Midbrain (tissue), 1 donor: ENCODE results near the gene PSMD8.
A peak's percentile ranks its signal among the peaks of the same experiment; 100 is the strongest.
"Not testable (repeated sequence)": the region's sequence is repeated elsewhere in the genome, so short reads cannot be mapped to it uniquely, and the experiment has no call there.

Experiments used
- DNase-seq: peaks from one replicate; lab custom pipeline; 2025; lab: John Stamatoyannopoulos, UW

Gene PSMD8

GRCh38 chr19:38411041-38411712 lies 36.8 kb downstream of the PSMD8 start:
- DNase-seq, result no peak

DNA sequence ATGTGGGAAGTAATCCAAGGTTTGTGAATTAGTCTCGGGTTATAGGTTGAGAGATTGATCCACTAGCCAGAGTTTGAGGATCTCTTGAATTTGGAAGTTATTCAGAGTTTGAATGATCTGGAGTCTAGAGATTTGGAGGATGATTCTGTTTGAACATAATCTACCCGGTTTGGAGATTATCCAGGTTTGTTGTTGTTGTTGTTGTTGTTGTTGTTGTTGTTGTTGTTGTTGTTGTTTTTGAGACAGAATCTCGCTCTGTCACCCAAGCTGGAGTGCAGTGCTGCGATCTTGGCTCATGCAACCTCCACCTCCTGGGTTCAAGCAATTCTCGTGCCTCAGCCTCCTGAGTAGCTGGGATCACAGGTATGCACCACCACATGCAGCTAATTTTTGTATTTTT lies 37.5 kb downstream of the PSMD8 start:
- DNase-seq, result not testable (repeated sequence)

- no peak for DNase-seq
Observed at GRCh38 chr19:38412491-38412890, 38.1 kb downstream of the PSMD8 start.

DNA sequence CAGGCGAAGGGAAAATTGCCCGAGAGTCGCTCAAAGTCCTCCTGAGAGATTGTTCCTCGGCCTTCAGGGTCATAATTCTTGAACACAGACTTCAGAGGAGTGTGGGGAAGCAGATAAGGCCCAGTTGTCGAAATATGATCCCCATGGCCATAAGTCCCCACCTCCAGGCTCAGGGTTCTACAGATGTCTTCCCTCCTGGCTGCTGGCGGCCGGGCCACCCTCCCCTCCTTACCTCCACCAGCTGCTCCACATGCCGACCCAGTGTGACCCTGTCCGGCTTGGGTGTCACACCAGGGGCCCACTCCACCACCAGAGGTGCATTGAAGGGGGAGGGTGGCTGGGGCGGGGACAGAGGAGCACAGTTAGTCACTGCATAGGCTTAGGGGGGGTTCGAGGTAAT lies 38.6 kb downstream of the PSMD8 start:
- no peak for DNase-seq

GRCh38 chr19:38413416-38413815 lies 39.0 kb downstream of the PSMD8 start:
- no peak for DNase-seq

- no peak for DNase-seq
Observed at GRCh38 chr19:38417146-38417543, 42.8 kb downstream of the PSMD8 start.

DNA sequence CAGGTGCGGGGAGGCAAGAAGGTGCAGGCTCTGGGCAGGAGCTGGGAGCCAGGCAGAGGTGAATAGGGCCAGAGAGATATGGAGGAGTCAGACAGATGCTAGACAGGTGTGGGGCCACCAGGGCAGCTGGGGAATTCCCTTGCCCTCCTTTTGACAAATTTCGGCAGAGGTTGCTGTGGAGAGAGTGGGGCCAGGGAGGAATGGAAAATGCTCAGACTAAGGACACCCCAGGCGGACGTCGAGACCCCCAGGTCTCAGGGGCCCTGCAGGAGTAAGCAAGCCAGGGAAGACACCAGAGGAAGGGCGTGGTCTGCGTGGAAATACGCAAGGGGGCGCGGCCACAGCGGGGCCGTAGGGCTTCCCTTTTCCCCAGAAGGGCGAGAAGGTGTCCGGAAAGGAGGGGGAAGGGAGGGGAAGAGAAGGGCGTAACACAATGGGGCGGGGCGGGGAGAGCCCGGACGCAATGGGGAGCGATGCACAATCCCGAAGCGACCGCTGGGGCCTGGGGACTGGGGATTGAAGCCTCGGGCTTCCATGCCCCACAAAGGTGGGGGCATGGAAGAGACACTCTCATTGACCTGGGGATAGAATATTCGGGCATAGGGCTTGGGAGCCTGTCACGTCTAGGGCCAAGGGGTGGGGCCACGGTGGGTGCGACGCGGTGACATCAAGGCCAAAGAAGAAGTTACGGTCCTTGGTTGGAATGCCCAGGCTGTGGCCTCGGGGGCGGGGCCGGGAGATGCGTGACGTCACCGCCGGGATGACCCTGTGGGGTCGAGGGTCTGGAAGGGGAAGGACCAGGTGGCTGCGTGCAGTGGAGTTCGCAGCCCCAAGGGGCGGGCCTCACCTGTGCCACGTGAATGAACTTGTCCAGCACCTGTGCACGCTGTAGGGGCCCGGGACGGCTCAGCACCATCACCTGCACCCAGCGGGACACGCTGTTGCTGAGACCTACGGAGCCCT lies 43.5 kb downstream of the PSMD8 start:
- DNase-seq, result peak; percentile 4

- DNase-seq, result no peak
Observed at GRCh38 chr19:38420935-38421334, 46.6 kb downstream of the PSMD8 start.

- DNase-seq, result no peak
Observed at GRCh38 chr19:38421856-38422255, 47.5 kb downstream of the PSMD8 start.

- DNase-seq, result no peak
Observed at GRCh38 chr19:38422438-38422837, 48.1 kb downstream of the PSMD8 start.

GRCh38 chr19:38424272-38424671 lies 49.9 kb downstream of the PSMD8 start:
- DNase-seq, result no peak

DNA sequence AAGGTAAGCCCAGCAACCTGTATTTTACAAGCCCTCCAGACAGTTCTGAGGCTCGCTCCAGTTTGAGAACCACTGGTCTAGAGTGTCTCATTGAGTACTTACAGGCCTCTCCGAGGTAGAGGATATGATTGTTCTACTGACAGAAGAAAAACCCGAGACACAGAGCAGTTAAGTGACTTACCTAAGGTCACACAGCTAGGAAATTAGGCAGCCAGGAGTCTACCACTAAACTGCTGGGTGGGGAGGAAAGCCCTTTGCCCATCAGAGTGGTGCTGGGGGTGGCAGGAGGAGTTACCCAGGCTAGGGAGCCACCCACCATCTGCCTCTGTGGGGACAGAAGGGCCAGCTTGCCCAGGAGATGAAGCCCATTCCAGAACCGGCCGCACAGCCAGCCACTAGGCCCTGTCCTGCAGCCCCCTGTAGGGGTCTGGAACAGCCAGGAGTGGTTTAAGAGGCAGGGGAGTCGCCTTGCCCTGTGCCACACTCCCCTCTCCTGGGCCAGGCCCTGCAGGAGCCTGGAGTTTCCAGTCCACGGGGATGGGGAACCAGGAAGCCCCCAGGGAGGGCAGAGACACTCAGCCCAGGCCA lies 50.9 kb downstream of the PSMD8 start:
- no peak for DNase-seq

- DNase-seq, result no peak
Observed at GRCh38 chr19:38425810-38426466, 51.6 kb downstream of the PSMD8 start, which contains the start of gene RASGRP4. Gene RASGRP4 (minus strand): TSS chr19:38426219. CDS start chr19:38426091, 128 bp downstream.

DNA sequence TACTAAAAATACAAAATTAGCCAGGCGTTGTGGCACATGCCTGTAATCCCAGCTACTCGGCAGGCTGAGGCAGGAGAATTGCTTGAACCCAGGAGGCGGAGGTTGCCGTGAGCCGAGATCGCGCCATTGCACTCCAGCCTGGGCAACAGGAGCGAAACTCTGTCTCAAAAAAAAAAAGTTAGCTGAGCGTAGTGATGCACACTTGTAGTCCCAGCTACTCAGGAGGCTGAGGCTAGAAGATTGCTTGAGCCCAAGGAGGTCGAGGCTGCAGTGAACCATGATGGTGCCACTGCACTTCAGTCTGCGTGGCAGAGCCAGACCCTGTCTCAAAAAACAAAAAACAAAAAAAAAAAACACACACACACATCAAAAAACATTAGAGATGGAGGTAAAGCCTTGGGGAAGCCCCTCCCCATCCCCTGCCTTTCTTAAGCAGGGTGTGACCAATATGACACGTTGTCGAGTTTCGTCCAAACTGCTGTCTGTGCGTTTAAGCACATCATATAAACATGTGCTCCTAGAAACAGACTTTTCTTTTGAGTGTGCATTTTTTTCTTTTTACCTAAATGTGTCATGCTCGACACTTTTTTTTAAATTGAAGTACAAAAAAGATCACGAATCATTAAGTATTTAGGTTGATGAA lies 52.8 kb downstream of the PSMD8 start:
- not testable (repeated sequence) for DNase-seq

GRCh38 chr19:38429055-38429810 lies 54.9 kb downstream of the PSMD8 start:
- no peak for DNase-seq

DNA sequence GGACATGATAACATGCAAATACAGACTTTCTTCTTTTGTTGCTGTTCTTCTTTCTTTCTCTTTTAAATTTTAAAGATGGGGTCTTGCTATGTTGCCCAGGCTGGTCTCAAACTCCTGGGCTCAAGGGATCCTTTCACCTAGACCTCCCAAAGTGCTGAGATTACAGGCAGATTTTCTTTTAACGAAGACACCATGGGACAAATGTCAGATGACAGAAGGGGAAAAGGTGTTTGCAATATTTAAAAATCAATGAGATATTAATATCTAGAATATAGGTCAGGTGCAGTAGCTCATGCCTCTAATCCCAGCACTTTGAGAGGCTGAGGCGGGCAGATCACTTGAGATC lies 55.4 kb downstream of the PSMD8 start:
- DNase-seq, result no peak

DNA sequence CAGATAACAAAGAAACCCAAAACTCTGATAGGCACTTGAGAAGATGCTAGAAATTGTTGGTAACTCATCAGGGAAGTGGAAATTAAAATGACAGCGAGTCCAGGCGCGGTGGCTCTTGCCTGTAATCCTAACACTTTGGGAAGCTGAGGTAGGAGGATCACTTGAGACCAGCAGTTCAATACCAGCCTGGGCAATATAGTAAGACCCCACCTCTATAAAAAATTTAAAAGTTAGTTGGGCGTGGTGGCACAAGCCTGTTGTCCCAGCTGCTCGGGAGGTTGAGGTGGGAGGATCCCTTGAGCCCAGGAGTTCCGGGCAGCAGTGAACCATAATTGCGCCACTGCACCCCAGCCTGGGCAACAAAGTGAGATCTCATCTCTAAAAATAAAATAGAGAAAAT lies 56.6 kb downstream of the PSMD8 start:
- no peak for DNase-seq

GRCh38 chr19:38433268-38433733 lies 58.9 kb downstream of the PSMD8 start, which contains the start of gene RYR1:
Gene RYR1 (plus strand): TSS chr19:38433691. CDS start chr19:38433830, 139 bp downstream.
- peak; percentile 36 for DNase-seq
